Right lobe of liver (tissue), 6 donors: Measurements from ENCODE around the gene CRLF2. TPM values are rescaled to one million over a fixed set of nuclear protein-coding genes. Genes with fewer than 3 reads are reported as not detected.
A peak's percentile ranks its signal among the peaks of the same experiment; 100 is the strongest.
"Not testable (repeated sequence)": the region's sequence is repeated elsewhere in the genome, so short reads cannot be mapped to it uniquely, and the experiment has no call there.

Experiments
- ATAC-seq, 4 donors: fragments of 200-7000 bp; cut with Tn5 transposase; one replicate each; pipeline ENCODE4 v1.9.1; 2020; ENCODE audit warnings: mild to moderate bottlenecking in 4 of 4, moderate library complexity in 4 of 4
- DNase-seq, 3 donors: peaks; one replicate each; pipeline ENCODE4 v3.0.0-alpha.2; 2020
- H3K27ac ChIP-seq, 3 donors: fragments of 200-600 bp; one replicate each; pipeline ENCODE4 v1.8.0; 2022
- H3K27me3 ChIP-seq, 2 donors: fragments of 200-600 bp; one replicate each; pipeline ENCODE4 v1.8.0; 2022
- H3K36me3 ChIP-seq, 4 donors: fragments of 200-600 bp; sonication (generic) in 1 of 4; one replicate each; pipeline versions ENCODE4 v1.5.1 to v1.8.0; 2017 to 2022; ENCODE audit warnings: control low read depth in 1 of 4
- H3K4me1 ChIP-seq, 4 donors: fragments of 200-600 bp; sonication (generic) in 1 of 4; one replicate each; pipeline versions ENCODE4 v1.5.1 to v1.8.0; 2017 to 2022; ENCODE audit warnings: control low read depth in 1 of 4
- H3K4me3 ChIP-seq, 3 donors: fragments of 200-600 bp; one replicate each; pipeline ENCODE4 v1.8.0; 2022
- H3K9me3 ChIP-seq, 4 donors: fragments of 200-600 bp; sonication (generic) in 1 of 4; one replicate each; pipeline versions ENCODE4 v1.5.1 to v1.8.0; 2017 to 2022; ENCODE audit warnings: control low read depth in 1 of 4
- CTCF ChIP-seq, 4 donors: fragments of 200-600 bp in 3 of 4; fragments of 450-650 bp in 1 of 4; IDR thresholded peaks; one replicate each; pipeline versions ENCODE4 v1.5.1 to v1.8.0; 2016 to 2022; ENCODE audit warnings: antibody characterized with exemption in 4 of 4, mild to moderate bottlenecking in 2 of 4
- POLR2A ChIP-seq: fragments of 450-650 bp; IDR thresholded peaks from one replicate; pipeline ENCODE4 v1.6.1; 2017; ENCODE audit warnings: antibody characterized with exemption, mild to moderate bottlenecking
- WGBS: methylation state at CpG from one replicate; pipeline ENCODE4 v1.1.6; 2018; ENCODE audit warnings: low coverage, low lambda C conversion rate; ENCODE audit not compliant: insufficient coverage; ENCODE audit errors: missing lambda C conversion rate; 5-methylcytosine and 5-hydroxymethylcytosine counted together
- intact Hi-C, 2 donors: fragments of 100-400 bp; cut with DNase I; formaldehyde crosslinking; loops; one replicate each; pipeline versions ENCODE4 v1.11.2 to v1.14.1; 2022
- total RNA-seq, 6 experiments: library from RNA; depleted of rRNA in 2 of 6; stranded (reverse); fragments of >200 nt in 2 of 6; fragmentation: NEBNext Ultra II Directional in 3 of 6; extraction: Animal tissue kit (Norgen Biotek cat#: 25700) in 3 of 6; gene quantifications; one replicate each; pipeline versions ENCODE4 v1.1.0 to v1.2.4, GENCODE V29; 2016 to 2023
- donor health status: DM: no; HTN: yes; CAD: no.
- donor health status: DM: no; HTN: no; CAD: no.
- donor health status: DM: no; HTN: no; CAD: no.
- donor health status: DM: no; HTN: yes; CAD: no.
- donor health status: DM: no; HTN: yes; CAD: no.

The CRLF2 gene
- total RNA-seq, 6 experiments from 2014 or later = 0.55 TPM; not detected in 5

- Histone ChIP-seq H3K27me3 (no peaks in the 10 kb centered on the region), H3K9me3 (no peaks in the 10 kb centered on the region), H3K27ac (no peak overlapping the region), H3K4me1 (no peaks in the 10 kb centered on the region), H3K36me3 (no peaks in the 10 kb centered on the region), H3K4me3 (no peak overlapping the region)
- intact Hi-C loops = no loop called here
- ATAC-seq (no peak), DNase-seq (no peak)
- TF ChIP-seq CTCF (IDR thresholded peaks at IDR 0.05) (no peak), POLR2A (no peak)
- WGBS = 51% methylated on average over 14 of the region's 15 CpGs
Observed at GRCh38 chrX:1207496-1208025, 4.9 kb downstream of the CRLF2 start.

- H3K4me1 ChIP-seq = no peaks in the 10 kb centered on the region
- peak; percentile 93 to 95 (median 94) for ATAC-seq
- H3K4me3 ChIP-seq = peak overlapping the region; percentile 31 to 45 (median 33)
- 1% methylated on average over 29 of the region's 33 CpGs for WGBS
- intact Hi-C loops = no loop called here
- no peaks in the 10 kb centered on the region for H3K36me3 ChIP-seq
- no peaks in the 10 kb centered on the region for H3K27me3 ChIP-seq
- DNase-seq = no peak
- no peak overlapping the region for H3K27ac ChIP-seq
- H3K9me3 ChIP-seq = no peaks in the 10 kb centered on the region
- TF ChIP-seq POLR2A (no peak), CTCF (IDR thresholded peaks at IDR 0.05) (no peak)
Observed at GRCh38 chrX:1205681-1206611, 6.5 kb downstream of the CRLF2 start.

- no peaks in the 10 kb centered on the region for H3K9me3 ChIP-seq
- H3K27me3 ChIP-seq = no peaks in the 10 kb centered on the region
- no peak for TF ChIP-seq CTCF (IDR thresholded peaks at IDR 0.05)
- intact Hi-C loops = no loop called here
- no peak overlapping the region for H3K27ac ChIP-seq
- no peak overlapping the region for H3K4me3 ChIP-seq
- H3K4me1 ChIP-seq = no peaks in the 10 kb centered on the region
- H3K36me3 ChIP-seq = no peaks in the 10 kb centered on the region
- DNase-seq (no peak), ATAC-seq (no peak)
- WGBS = 82% methylated on average over 14 of the region's 21 CpGs
Observed at GRCh38 chrX:1202251-1202650, 10.2 kb downstream of the CRLF2 start.

GRCh38 chrX:1196436-1196835 lies 16.0 kb downstream of the CRLF2 start:
- no peak for ATAC-seq
- WGBS = 70% methylated on average over 10 of the region's 10 CpGs
- intact Hi-C loops = no loop called here
- Histone ChIP-seq H3K4me1 (no peaks in the 10 kb centered on the region), H3K27ac (no peak overlapping the region), H3K9me3 (no peaks in the 10 kb centered on the region), H3K36me3 (no peaks in the 10 kb centered on the region), H3K4me3 (no peak overlapping the region), H3K27me3 (no peaks in the 10 kb centered on the region)
- no peak for DNase-seq
- TF ChIP-seq CTCF (IDR thresholded peaks at IDR 0.05) (no peak), POLR2A (no peak)

- H3K4me3 ChIP-seq, ATAC-seq, H3K9me3 ChIP-seq, intact Hi-C loops, H3K27ac ChIP-seq, H3K27me3 ChIP-seq, H3K4me1 ChIP-seq, H3K36me3 ChIP-seq: not testable (repeated sequence)
- peak in 1 of 3 donors; percentile 1 for DNase-seq
- WGBS = 57% methylated on average over 4 of the region's 8 CpGs
Observed at GRCh38 chrX:1192196-1192595, 20.3 kb downstream of the CRLF2 start.
